Measurements from ENCODE around the gene HMGB2.

The HMGB2 gene

GRCh38 chr4:173334085-173334890 is at the start of gene HMGB2:
Gene HMGB2, minus strand, starts transcription at chr4:173334358. Its CDS starts 709 bp downstream, at chr4:173333649.
- DNase-seq = peak; percentile 98

DNA sequence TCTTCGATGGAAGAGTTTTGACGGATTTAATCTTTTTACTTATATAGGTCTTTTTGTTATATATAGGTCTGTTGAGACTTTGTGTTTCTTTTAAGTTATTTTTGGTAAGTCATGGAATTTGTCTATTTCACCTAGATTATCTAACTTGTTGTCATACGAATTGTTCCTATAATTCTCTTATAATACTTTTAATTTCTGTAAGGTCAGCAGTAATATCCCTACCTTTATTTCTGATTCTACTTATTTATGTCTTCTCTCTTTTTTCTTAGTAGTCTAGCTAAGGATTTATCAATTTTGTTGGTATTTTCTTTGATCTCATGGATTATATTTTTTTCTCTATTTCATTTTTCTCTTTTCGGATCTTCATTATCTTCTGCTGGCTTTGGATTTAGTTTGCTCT is 48.2 kb upstream of the HMGB2 start:
- DNase-seq = no peak

DNA sequence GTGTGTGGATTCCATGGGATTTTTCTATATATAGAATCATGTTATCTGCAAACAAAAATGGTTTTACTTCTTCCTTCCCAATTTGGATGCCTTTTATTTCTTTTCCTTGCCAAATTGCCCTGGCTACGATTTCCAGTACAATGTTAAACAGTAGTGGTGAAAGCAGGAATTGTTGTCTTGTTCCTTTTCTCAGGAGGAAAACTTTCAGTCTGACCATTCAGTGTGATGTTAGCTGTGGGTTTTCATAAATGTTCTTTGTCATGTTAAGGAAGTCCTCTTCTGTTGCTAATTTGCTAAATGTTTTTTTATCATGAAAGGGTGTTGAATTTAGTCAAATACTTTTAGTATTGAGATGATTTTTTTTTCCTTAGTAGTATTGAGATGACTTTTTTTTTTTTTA is 47.5 kb upstream of the HMGB2 start:
- DNase-seq = no peak

GRCh38 chr4:173380987-173381386 is 46.8 kb upstream of the HMGB2 start:
- no peak for DNase-seq

DNA sequence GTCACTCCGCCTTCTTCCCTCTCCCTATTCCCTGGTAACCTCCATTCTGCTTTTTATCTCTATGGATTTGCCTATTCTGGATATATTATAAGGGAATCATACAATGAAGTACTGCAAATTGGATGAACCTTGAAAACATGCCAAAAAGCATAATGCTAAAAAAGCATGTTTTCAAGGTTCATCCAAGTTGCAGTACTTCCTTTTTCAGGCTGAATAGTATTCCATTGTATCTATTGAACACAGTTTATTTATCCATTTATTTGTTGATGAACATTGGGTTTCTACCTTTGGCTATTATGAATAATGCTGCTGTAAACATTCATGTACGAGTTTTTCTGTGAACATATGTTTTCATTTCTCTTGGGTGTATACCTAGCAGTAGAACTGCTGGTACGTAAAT is 45.8 kb upstream of the HMGB2 start:
- DNase-seq = no peak

DNA sequence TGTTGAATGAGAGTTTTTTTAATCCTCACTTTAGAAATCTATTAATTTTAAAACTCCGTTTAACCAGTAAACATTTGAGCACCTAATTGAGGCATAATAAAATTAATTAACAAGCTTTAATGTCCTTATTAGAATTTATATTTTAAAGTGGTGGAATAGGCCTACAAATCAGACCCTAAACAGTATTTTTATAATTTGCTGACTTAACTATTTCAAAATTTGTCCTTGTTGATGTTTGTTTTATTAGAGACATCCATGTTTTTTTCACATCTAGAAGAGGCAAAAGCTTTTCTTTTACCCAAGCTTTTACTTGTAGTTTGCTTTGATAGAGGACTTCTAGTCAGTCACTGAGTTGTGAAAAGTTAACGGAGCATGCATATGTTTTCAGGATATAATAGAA is 40.4 kb upstream of the HMGB2 start:
- DNase-seq = no peak

GRCh38 chr4:173371292-173372192 is 37.4 kb upstream of the HMGB2 start:
- DNase-seq = peak; percentile 92

GRCh38 chr4:173370477-173371291 is 36.5 kb upstream of the HMGB2 start, which contains the start of gene SAP30:
Gene SAP30, plus strand, starts transcription at chr4:173370954. Its CDS starts 229 bp downstream, at chr4:173371183.
- DNase-seq = peak; percentile 98

GRCh38 chr4:173370130-173370476 is 35.9 kb upstream of the HMGB2 start:
- no peak for DNase-seq

GRCh38 chr4:173367946-173368345 is 33.8 kb upstream of the HMGB2 start:
- DNase-seq = peak; percentile 9

DNA sequence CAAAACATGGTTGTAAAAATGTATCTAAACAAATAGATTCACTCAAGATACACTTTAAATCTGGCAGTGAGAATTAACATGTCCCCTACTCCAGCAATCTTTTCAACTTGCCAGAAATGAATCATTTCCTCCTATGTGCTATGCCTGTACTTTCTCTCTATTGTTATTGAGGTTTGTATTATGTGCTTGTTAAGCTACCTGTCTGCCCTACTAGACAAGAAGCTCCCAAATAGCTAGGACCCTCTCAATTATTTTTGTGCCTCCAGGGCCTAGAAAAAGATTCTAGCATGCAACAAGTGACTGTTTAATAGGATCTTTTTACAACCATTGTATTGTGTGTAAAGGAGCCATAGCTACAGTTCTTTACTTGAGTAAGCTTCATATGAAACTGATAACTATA is 33.1 kb upstream of the HMGB2 start:
- no peak for DNase-seq

DNA sequence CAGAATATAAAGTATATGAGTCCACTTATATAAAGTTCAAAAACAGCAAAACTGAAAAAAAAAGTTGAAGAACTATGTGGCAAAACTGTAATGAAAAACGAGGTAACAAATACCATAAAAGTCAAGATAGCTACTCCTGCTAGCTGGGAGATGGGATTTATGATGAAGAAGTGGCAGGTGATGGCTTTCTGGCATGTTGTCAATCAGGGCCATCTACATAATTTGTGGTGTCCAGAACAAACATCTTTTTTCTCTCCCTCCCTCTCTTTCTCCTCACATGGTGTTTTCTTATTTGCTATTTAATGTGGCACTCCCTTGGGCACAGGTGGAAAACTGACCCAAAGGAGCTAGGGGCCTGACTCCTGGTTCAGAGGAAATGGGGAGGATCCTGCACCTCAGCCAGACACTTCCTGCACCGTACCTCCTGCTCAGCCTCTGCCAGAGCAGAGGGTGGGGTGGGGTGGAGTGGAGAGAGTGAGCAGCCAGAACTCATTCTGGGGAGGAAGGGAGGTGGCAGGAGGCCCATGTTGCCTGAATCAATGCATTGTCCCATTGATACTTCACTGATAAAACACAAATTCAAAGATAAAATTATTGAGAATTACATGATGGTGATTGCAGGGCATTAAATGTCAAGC is 31.3 kb upstream of the HMGB2 start:
- DNase-seq = no peak

DNA sequence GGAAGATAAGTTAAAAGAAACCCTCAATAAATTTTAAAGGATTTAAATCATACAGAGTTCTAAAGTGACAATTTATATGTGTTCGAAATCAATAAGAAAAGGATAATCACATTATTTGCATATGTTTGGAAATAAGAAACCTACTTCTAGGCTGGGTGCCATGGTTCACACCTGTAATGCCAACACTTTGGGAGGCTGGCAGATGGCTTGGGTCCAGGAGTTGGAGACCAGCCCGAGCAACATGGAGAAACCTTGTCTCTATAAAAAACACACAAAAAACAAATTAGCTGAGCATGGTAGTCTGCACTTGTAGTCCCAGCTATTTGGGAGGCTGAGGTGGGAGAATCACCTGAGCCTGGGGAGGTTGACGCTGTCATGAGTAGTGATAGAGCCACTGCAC is 28.5 kb upstream of the HMGB2 start:
- no peak for DNase-seq

- DNase-seq = no peak
Measured at GRCh38 chr4:173360587-173361221, 26.5 kb upstream of the HMGB2 start.

GRCh38 chr4:173357939-173358338 is 23.8 kb upstream of the HMGB2 start:
- no peak for DNase-seq

DNA sequence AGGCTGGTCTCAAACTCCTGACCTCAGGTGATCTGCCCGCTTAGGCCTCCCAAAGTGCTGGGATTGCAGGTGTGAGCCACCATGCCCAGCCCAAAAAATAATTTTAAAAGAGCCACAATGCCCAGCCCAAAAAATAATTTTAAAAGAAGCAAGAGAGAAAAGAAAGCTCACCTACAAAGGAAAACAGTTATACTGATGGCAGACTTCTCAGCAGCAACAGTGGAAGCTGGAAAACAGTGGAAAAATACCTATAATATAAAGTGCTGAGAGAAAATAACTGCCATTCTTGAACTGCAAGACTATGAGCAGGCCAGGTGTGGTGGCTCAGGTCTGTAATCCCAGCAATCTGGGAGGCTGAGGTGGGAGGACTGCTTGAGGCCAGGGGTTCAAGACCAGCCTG is 13.3 kb upstream of the HMGB2 start:
- no peak for DNase-seq

GRCh38 chr4:173346074-173346473 is 11.9 kb upstream of the HMGB2 start:
- DNase-seq = no peak

DNA sequence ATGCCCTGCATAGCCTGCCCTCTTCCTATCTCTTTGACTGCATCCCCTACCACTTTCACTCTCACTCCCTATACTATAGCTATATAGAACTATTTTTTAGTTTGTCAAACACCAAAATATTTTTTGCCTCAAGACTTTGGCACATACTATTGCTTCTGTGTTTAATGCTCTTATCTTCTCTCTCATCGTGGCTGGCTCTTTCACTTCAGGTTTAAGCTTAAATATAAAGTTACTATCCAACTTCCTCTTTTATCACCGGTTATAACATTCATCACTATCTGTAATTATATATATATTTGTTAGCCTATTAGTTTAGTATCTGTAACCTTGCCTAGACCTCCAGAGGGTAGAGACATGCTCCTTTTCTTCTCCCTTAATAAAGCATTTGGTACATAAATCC is 11.5 kb upstream of the HMGB2 start:
- DNase-seq = no peak

GRCh38 chr4:173343832-173344397 is 9.8 kb upstream of the HMGB2 start:
- DNase-seq = no peak

DNA sequence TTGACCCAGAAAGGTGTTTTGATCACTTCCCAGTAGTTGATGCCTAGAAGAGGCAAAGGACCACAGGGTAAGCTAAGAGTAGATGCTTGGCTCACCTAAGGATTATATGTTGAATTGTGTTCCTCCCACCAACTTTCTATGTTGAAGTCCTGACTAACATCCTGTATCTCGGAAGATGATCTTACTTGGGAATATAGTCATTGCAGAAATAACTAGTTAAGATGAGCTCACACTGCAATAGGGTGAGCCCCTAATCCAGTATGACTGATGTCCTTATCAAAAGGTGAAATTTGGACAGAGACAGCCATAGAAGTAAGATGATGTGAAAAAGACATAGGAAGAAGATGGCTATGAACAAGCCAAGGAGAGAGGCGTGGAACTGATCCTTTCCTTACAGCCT is 3.3 kb upstream of the HMGB2 start:
- no peak for DNase-seq

DNA sequence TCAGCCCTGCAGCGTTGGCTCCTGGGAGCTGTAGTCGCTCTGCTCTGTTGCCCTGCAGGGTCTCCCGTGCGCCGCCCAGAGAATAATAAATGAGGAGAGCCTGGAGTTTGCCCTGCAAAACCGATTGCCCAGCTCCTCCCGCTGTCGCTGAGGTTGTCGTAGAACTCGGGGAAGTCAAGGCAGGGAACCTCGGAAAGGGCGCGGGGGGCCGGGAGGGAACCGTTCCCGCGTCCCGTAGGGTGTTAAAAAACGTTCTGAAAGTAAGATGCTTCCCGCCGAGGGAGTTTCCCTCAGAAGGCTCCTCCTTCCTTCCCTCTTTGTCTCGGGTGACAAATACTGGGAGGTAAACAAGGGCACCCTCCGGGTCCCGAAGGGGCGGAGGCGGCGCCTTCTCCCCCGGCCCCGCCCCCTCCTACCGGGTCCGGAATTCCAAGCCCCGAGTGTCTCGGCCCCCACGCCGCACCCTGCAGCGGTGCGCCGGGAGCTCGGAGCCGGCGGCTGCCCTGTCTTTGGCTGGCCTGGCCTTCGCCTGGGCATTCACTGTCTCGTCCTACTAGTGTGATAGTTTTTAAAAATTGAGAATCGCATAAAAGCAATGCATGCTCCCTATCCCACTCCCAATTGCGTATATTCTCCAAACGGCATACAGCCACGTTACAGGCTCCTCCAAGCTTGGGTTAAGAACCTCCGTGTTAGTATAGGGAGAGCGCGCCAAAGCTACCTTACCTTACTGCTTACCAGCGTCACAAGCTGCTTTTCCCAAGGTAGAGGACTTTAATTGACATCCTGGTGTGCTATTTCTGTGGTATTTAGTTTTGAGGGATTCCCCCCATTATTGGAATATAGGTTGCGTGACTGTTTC is 964 bp upstream of the HMGB2 start:
- DNase-seq = peak; percentile 92
